Skeletal muscle tissue (tissue), 4 donors: Measurements from ENCODE around the gene MTRFR. TPM values are rescaled to one million over a fixed set of nuclear protein-coding genes. Genes with fewer than 3 reads are reported as not detected.

ENCODE experiments used
- H3K27ac ChIP-seq: one replicate; pipeline ENCODE4 v1.7.0; 2013; ENCODE audit warnings: mild to moderate bottlenecking, low read depth, low read length, inconsistent platforms
- H3K27me3 ChIP-seq, 3 donors: one replicate each; pipeline ENCODE4 v1.7.0; 2013; ENCODE audit warnings: low read length in 3 of 3; ENCODE audit not compliant: control insufficient read depth in 3 of 3, insufficient read depth in 3 of 3
- H3K36me3 ChIP-seq, 3 donors: one replicate each; pipeline ENCODE4 v1.7.0; 2013; ENCODE audit warnings: low read length in 3 of 3; ENCODE audit not compliant: control insufficient read depth in 3 of 3, insufficient read depth in 3 of 3
- H3K4me1 ChIP-seq, 3 donors: one replicate each; pipeline ENCODE4 v1.7.0; 2013; ENCODE audit warnings: low read length in 3 of 3, mild to moderate bottlenecking in 3 of 3; ENCODE audit not compliant: control insufficient read depth in 3 of 3, insufficient read depth in 3 of 3
- H3K4me3 ChIP-seq, 3 donors: one replicate each; pipeline ENCODE4 v1.7.0; 2013; ENCODE audit warnings: low read length in 3 of 3
- H3K9ac ChIP-seq, 3 donors: one replicate each; pipeline ENCODE4 v1.7.0; 2013; ENCODE audit warnings: low read length in 3 of 3, mild to moderate bottlenecking in 3 of 3, moderate library complexity in 2 of 3, low read depth in 1 of 3
- H3K9me3 ChIP-seq, 3 donors: one replicate each; pipeline ENCODE4 v1.7.0; 2013; ENCODE audit warnings: low read length in 3 of 3; ENCODE audit not compliant: control insufficient read depth in 3 of 3
- total RNA-seq: library from RNA; depleted of rRNA; stranded (reverse); fragments of >200 nt; gene quantifications from one replicate; pipeline ENCODE4 v1.2.3, GENCODE V29; 2014
- donor health status: Osteomylitis.

Gene MTRFR
- total RNA-seq, 1 donor from 2014 or later: 12.0 TPM

DNA sequence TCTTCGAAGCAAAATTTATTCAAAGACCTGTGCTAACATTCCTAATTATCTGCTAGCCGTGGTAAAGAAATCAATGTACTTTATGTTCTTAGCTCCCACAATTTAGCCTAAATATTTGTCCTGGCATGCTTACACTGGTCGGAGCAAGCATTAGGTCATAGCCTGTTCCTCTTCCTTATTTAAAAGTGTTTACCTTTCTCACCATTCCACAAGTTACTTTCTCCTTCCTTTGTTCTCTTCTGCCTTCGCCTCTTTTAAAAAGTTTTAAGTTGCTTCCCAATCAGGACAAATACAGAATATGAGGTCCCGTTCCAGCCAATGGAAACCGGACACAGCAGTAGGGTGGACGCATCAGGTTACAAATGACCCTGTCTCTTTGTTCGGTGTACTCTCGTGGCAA is 26.8 kb downstream of the MTRFR start:
- Histone ChIP-seq H3K27me3 (no peaks in the 10 kb centered on the region), H3K36me3 (peaks cover 32 to 41% (median 37%) of the 10 kb centered on the region in 3 donors), H3K9ac (no peak overlapping the region), H3K27ac (no peak overlapping the region), H3K9me3 (no peaks in the 10 kb centered on the region), H3K4me1 (peaks cover 0 to under 1% (median under 1%) of the 10 kb centered on the region in 3 donors), H3K4me3 (no peak overlapping the region)

DNA sequence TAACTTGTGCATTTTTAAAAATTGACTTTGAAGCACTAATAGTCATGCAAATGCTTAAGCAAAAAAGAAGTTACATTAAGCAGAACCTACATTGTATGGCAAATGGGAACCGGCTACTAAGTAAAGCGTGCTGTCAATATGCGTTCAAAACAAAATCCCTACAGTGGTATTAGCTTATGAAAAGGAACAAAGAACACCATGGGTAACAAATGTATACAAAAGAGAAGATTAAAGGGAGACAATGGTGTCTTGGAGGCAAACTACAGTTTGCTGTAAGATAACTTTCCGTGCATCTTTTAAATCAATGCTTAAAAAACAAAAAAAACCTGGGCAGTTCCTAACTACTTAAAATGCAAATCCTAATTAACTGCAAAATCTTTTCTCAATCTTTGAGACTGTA is 28.0 kb downstream of the MTRFR start:
- H3K27ac ChIP-seq: no peak overlapping the region
- H3K9me3 ChIP-seq: no peaks in the 10 kb centered on the region
- peaks cover 32 to 36% (median 35%) of the 10 kb centered on the region in 3 donors for H3K36me3 ChIP-seq

DNA sequence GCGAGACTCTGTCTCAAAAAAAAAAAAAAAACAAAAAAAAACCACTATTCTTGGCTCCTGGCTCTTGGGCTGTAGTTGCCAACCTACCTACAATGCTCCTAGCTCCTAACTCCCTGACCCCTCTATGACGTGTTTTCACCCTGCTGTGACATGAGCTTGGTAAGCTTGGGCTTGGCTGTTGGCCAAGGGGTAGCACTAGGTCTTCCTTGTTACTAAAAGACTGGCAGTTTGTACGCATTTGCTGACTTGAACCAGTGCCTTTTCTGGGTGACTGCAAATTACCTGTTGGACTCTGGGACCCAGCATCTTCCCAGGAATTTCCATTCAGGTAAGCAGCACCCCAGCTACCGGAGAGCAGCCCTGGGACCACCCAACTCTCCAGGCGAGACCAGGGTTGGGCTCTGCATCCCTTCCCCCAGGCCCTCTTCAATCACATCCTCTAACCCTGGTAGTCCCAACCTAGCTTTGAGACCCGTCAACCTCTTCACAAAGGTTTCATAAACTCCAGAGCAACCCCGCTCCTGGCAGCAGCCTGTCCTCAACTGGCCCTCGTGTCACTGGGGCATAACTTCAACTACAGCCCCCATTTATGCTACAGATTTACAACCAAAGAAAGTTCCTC is 30.1 kb downstream of the MTRFR start:
- H3K4me1 ChIP-seq: peaks cover 6 to 13% (median 10%) of the 10 kb centered on the region in 3 donors
- H3K9ac ChIP-seq: no peak overlapping the region
- no peaks in the 10 kb centered on the region for H3K27me3 ChIP-seq
- no peaks in the 10 kb centered on the region for H3K9me3 ChIP-seq
- no peak overlapping the region for H3K27ac ChIP-seq
- peaks cover 29 to 35% (median 35%) of the 10 kb centered on the region in 3 donors for H3K36me3 ChIP-seq
- no peak overlapping the region for H3K4me3 ChIP-seq

More for the DNA sequence above, 28.0 kb downstream of the MTRFR start:
- Histone ChIP-seq H3K4me3 (no peak overlapping the region), H3K27me3 (no peaks in the 10 kb centered on the region), H3K9ac (no peak overlapping the region), H3K4me1 (no peaks in the 10 kb centered on the region)

DNA sequence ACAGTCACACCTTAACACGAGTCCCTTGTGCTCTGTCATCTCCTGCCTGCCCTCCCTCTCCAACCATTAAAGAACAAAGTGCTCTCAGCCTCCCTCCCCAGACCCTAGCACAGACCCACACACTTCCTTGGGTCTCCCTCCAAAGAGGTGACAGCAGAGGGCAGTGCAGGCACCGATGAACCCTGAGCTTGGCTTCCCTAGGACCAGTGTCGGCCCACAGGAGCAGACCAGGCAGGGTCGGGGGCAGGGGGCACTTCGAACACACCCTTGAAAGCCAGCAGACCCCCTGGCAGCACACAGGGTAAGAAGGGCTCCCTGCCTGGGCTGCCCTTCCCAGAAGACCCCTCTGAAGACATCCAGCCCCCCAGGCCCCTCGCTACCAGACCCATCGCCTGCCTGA is 31.4 kb downstream of the MTRFR start:
- Histone ChIP-seq H3K27me3 (no peaks in the 10 kb centered on the region), H3K36me3 (peaks cover 23 to 29% (median 25%) of the 10 kb centered on the region in 3 donors)

DNA sequence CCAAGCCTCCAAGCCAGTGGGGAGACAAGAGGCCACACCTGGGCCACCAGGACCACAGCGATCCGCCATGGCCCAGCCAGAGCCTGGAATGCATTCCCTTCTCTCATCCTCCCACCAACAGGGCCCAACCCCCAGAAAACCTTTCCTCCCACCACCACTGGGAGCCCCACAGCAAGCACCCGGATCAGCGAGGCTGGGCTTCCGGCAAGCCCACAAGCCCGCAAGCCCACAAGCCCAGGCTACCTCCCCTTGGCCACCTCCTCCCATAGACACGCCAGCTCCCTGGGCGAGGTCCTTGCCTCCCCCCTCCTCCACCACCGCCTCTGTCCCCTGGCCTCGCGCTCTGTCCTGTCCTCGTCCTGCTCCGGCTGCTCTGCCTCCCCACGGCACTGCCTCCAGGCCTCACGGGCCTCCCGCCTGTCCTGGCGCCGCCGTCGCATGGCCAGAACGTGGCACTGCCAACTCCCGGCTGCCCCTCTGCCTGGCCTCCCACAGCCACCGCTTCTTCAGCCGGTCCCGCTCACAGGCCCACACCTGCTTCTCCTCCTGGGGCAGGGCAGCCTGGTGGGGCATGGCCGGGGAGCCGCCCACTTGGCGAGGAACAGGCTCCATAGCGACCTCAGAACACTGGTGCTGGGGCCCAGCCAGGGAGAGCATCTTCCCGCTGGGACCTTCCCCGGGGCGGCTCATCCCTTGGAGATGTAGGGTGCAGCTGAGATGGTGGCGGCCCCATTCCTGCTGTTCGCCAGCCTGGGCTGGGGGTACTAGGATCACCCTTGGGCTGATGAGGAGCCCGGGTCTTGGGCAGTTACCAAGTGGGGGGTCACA is 32.8 kb downstream of the MTRFR start:
- H3K4me3 ChIP-seq: no peak overlapping the region
- no peak overlapping the region for H3K27ac ChIP-seq
- no peaks in the 10 kb centered on the region for H3K27me3 ChIP-seq
- no peaks in the 10 kb centered on the region for H3K9me3 ChIP-seq
- peaks cover 25 to 34% (median 30%) of the 10 kb centered on the region in 3 donors for H3K4me1 ChIP-seq
- no peak overlapping the region for H3K9ac ChIP-seq
- peaks cover 16 to 21% (median 16%) of the 10 kb centered on the region in 3 donors for H3K36me3 ChIP-seq

More for the DNA sequence above, 31.4 kb downstream of the MTRFR start:
- peaks cover 17 to 24% (median 21%) of the 10 kb centered on the region in 3 donors for H3K4me1 ChIP-seq
- no peak overlapping the region for H3K9ac ChIP-seq
- no peaks in the 10 kb centered on the region for H3K9me3 ChIP-seq
- no peak overlapping the region for H3K27ac ChIP-seq
- H3K4me3 ChIP-seq: no peak overlapping the region

DNA sequence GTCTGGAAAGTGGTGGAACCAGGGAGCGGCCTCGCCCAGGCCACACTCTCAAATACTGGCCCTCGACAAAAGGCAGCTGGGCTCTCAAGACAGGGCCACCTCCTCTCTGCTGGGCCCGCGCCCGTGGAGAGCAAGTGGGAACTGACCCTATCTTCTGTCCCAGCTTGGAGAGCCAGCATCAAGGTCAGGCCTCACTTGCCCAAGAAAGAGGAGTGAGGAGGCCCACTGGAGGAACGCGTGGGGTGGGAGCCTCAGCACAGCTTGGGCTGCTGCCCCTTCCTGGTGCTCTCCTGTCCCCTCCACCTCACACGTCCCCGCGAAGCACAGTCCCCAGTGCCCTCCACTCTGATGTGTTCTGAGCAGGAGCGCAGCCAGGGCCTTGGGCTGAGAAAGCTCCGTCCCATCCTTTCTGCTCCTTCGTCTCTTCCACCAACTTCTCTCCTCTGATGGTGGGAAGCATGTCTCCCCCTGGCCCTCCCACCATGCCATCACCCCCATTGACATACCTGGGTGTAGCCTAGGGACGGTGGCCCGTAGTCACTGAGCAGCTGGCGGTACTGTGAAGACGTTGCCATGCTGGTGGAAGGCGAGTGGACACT is 33.5 kb downstream of the MTRFR start:
- Histone ChIP-seq H3K36me3 (peaks cover 9 to 15% (median 9%) of the 10 kb centered on the region in 3 donors), H3K27ac (no peak overlapping the region), H3K4me1 (peaks cover 25 to 34% (median 30%) of the 10 kb centered on the region in 3 donors), H3K9me3 (no peaks in the 10 kb centered on the region), H3K4me3 (no peak overlapping the region), H3K27me3 (no peaks in the 10 kb centered on the region), H3K9ac (no peak overlapping the region)

DNA sequence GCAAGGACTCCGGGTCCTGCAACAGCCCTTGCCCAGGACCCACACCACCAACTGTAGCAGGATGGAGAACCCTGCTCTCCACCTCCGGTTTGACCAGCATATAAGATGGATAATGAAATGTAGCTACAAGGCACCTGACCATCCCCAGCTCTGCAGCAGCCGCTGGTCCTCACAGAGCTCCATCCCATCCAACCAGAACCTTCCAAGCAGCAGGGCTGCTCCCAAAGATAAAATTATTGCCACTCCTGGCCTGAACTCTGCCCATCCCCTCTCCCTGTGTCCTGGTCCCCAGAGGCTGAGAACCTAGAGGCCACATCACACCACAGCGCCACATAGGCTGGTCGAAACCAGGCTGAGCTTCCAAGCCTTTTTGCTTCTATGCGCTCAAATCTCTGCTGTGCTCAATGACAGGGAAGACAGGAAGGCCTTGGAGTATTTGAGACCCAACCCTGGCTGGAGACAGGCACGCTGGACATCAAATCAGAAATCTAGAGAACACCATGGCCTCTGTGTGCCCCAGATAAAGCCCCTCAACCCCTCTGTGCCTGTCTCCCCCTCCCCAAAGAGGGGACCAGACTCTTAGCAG is 34.2 kb downstream of the MTRFR start:
- Histone ChIP-seq H3K4me3 (peak overlapping the region in 2 of 3 donors; percentile 56 to 60), H3K36me3 (peaks cover 8 to 14% (median 9%) of the 10 kb centered on the region in 3 donors), H3K27ac (peak overlapping the region; percentile 65), H3K9me3 (no peaks in the 10 kb centered on the region), H3K9ac (peak overlapping the region in 2 of 3 donors; percentile 32 to 57), H3K27me3 (no peaks in the 10 kb centered on the region), H3K4me1 (peaks cover 29 to 38% (median 30%) of the 10 kb centered on the region in 3 donors)

DNA sequence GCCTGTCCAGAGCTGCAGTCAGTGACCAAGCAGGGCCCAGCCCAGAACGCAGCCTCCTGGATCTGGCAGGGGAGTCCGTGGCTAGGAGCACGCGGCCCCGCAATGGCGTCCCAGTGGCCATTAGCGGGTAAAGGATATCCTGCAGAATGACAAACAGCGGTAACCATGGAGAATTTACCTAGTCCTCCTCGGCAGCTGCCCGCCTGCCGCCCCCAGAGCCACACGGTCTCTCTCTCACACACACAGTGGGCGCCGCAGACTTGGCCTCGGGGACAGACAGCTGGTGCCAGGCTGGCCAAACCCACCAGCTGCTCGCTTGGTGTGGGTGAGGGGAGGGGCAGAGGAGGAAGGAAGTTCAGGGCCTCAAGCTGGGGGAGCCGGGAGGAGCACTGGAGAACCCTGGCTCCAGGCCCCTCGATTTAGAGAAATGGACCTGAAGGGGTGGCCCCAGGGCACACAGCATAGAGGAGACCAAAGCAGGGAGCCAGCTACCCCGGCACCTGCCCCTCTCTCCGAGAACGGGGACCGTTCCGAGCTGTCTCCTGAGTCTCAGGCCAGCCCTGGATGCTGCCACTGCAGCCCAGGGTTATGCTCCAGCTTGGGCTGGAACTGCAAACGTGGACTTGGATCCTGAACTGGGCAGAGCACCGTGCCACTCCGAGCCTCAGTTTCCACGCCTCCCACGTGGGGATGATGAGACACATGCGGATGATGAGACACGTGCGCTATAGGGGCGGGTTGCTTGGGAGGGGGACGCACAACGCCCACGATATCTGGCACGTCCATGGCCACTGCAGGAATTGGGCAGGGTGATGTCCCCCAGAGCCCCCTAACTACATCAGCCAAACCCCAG is 35.0 kb downstream of the MTRFR start:
- H3K9ac ChIP-seq: peak overlapping the region; percentile 32 to 57 (median 54)
- H3K9me3 ChIP-seq: no peaks in the 10 kb centered on the region
- no peaks in the 10 kb centered on the region for H3K27me3 ChIP-seq
- peak overlapping the region; percentile 48 to 60 (median 56) for H3K4me3 ChIP-seq
- peak overlapping the region; percentile 65 for H3K27ac ChIP-seq
- peaks cover 30 to 38% (median 32%) of the 10 kb centered on the region in 3 donors for H3K4me1 ChIP-seq
- peaks cover 6 to 10% (median 8%) of the 10 kb centered on the region in 3 donors for H3K36me3 ChIP-seq

DNA sequence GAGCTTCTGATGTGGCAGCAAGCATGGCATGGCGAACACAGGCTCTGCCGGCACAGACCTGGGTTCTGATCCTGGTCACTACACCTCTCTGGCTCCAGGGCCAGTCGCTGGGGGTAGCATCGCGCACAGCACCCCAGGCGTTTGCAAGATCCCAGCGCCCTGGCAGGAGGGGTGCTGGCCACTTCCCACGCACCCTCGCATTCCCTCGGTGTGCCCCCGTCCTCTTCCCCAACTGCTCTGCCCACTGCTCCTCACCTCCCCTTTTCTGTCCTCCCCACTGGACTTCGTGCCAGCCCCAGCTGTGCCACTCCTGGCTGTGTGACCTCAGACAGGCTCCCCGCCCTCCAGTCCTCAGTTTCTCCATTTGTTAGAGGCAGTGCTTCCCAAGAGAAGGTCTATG is 35.6 kb downstream of the MTRFR start:
- peak overlapping the region in 2 of 3 donors; percentile 32 to 54 for H3K9ac ChIP-seq
- H3K27ac ChIP-seq: no peak overlapping the region
- H3K4me1 ChIP-seq: peaks cover 30 to 38% (median 32%) of the 10 kb centered on the region in 3 donors
- peaks cover 5 to 9% (median 6%) of the 10 kb centered on the region in 3 donors for H3K36me3 ChIP-seq
- H3K27me3 ChIP-seq: no peaks in the 10 kb centered on the region
- H3K4me3 ChIP-seq: peak overlapping the region in 2 of 3 donors; percentile 6 to 48
- H3K9me3 ChIP-seq: no peaks in the 10 kb centered on the region
